ENCODE data around the gene NPAS3.

NPAS3 gene

GRCh38 chr14:33730156-33730555, 791.5 kb downstream of the NPAS3 start:
- no peak for DNase-seq (ENCODE audit: low spot score)
- no peak for TF ChIP-seq CTCF (IDR thresholded peaks at IDR 0.05; ENCODE audit: extremely low read depth, missing control alignments)

GRCh38 chr14:33732175-33732574, 793.5 kb downstream of the NPAS3 start:
- no peak for DNase-seq (ENCODE audit: low spot score)
- TF ChIP-seq CTCF (IDR thresholded peaks at IDR 0.05; ENCODE audit: extremely low read depth, missing control alignments), result no peak

- no peak for TF ChIP-seq CTCF (IDR thresholded peaks at IDR 0.05; ENCODE audit: extremely low read depth, missing control alignments)
- no peak for DNase-seq (ENCODE audit: low spot score)
Observed at GRCh38 chr14:33733310-33733709, 794.6 kb downstream of the NPAS3 start.

- no peak for DNase-seq (ENCODE audit: low spot score)
- no peak for TF ChIP-seq CTCF (IDR thresholded peaks at IDR 0.05; ENCODE audit: extremely low read depth, missing control alignments)
Observed at GRCh38 chr14:33733721-33734120, 795.0 kb downstream of the NPAS3 start.

GRCh38 chr14:33734387-33734786, 795.7 kb downstream of the NPAS3 start:
- TF ChIP-seq CTCF (IDR thresholded peaks at IDR 0.05; ENCODE audit: extremely low read depth, missing control alignments), result no peak
- no peak for DNase-seq (ENCODE audit: low spot score)

- DNase-seq (ENCODE audit: low spot score), result no peak
- TF ChIP-seq CTCF (IDR thresholded peaks at IDR 0.05; ENCODE audit: extremely low read depth, missing control alignments), result no peak
Observed at GRCh38 chr14:33736299-33736825, 797.7 kb downstream of the NPAS3 start.

GRCh38 chr14:33736979-33737378, 798.3 kb downstream of the NPAS3 start:
- no peak for TF ChIP-seq CTCF (IDR thresholded peaks at IDR 0.05; ENCODE audit: extremely low read depth, missing control alignments)
- DNase-seq (ENCODE audit: low spot score), result no peak

All from GM20000 (cell line).